ENCODE data around the gene RINL.

The RINL gene

GRCh38 chr19:38898788-38899446 is 20.8 kb upstream of the RINL start:
- TF ChIP-seq CTCF (conservative IDR thresholded peaks at IDR 0.05; ENCODE audit: low read depth, low read length), result no peak
- peak overlapping the region; percentile 99 for H3K4me3 ChIP-seq (ENCODE audit: low read depth, low read length)
- peak; percentile 32 for DNase-seq (ENCODE audit: low read depth)

GRCh38 chr19:38894968-38895367 is 16.9 kb upstream of the RINL start:
- H3K4me3 ChIP-seq (ENCODE audit: low read depth, low read length), result no peak overlapping the region
- no peak for DNase-seq (ENCODE audit: low read depth)
- no peak for TF ChIP-seq CTCF (conservative IDR thresholded peaks at IDR 0.05; ENCODE audit: low read depth, low read length)

- DNase-seq (ENCODE audit: low read depth), result no peak
- no peak overlapping the region for H3K4me3 ChIP-seq (ENCODE audit: low read depth, low read length)
- TF ChIP-seq CTCF (conservative IDR thresholded peaks at IDR 0.05; ENCODE audit: low read depth, low read length), result no peak
Observed at GRCh38 chr19:38893341-38893771, 15.3 kb upstream of the RINL start.

GRCh38 chr19:38892841-38893240 is 14.8 kb upstream of the RINL start:
- no peak for DNase-seq (ENCODE audit: low read depth)
- H3K4me3 ChIP-seq (ENCODE audit: low read depth, low read length), result no peak overlapping the region
- TF ChIP-seq CTCF (conservative IDR thresholded peaks at IDR 0.05; ENCODE audit: low read depth, low read length), result no peak

GRCh38 chr19:38891771-38892170 is 13.7 kb upstream of the RINL start:
- no peak for DNase-seq (ENCODE audit: low read depth)
- TF ChIP-seq CTCF (conservative IDR thresholded peaks at IDR 0.05; ENCODE audit: low read depth, low read length), result no peak
- H3K4me3 ChIP-seq (ENCODE audit: low read depth, low read length), result no peak overlapping the region

DNA sequence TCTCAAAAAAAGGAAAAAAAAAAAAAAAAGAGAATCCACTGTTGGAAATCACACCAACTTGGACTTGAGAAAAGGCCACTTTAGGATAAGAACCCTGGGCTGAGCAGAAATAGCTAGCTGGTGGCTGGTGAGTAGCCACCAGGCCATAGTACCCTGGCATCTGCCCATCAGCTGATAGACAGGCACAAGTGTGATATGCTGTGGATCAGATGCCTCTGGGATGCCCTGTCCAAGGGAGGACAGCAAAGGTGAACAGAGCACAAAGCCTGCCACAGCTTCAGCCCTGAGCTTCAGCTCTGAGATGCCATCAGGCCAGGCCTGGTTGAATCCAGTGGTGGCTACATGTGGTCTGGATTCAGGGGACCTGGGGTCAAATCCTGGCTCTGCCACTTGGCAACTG is 12.6 kb upstream of the RINL start:
- no peak for TF ChIP-seq CTCF (conservative IDR thresholded peaks at IDR 0.05; ENCODE audit: low read depth, low read length)
- H3K4me3 ChIP-seq (ENCODE audit: low read depth, low read length), result no peak overlapping the region
- no peak for DNase-seq (ENCODE audit: low read depth)

DNA sequence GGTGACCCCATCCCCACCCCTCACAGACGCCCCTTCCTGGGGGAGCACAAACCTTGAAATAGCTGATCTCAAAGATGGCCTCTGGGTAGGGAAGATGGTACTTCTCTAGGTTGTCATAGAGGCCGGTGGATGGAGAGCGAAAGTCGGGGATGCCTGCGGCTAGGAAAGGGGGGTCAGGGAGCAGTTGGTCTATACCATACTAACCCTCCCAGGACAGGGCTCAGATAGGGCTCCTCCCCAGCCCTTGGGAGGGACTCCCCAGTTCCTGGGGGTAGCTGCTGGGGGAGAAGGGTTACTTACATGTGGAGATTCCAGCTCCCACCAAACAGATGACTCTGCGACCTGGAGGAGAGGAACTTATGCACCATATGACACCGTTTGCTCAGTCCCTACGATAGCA is 11.7 kb upstream of the RINL start:
- no peak overlapping the region for H3K4me3 ChIP-seq (ENCODE audit: low read depth, low read length)
- TF ChIP-seq CTCF (conservative IDR thresholded peaks at IDR 0.05; ENCODE audit: low read depth, low read length), result no peak
- DNase-seq (ENCODE audit: low read depth), result no peak
